Fibroblast of lung (primary cell): ENCODE results near the gene SIRPD. TPM values are rescaled to one million over a fixed set of nuclear protein-coding genes. Genes with fewer than 3 reads are reported as not detected.

Experiments
- DNase-seq, 2 donors: peaks; one replicate each; pipeline versions ENCODE4 v3.0.0 to v3.0.0-alpha.2; 2010; ENCODE audit warnings: low read depth in 2 of 2
- H2AFZ ChIP-seq: 2 replicates; pipeline ENCODE4 v1.5.1; 2012; ENCODE audit warnings: low read length, control low read depth, inconsistent platforms
- H3K27ac ChIP-seq: 2 replicates; pipeline ENCODE4 v1.5.1; 2011; ENCODE audit warnings: low read length, control low read depth; ENCODE audit not compliant: insufficient read depth
- H3K27me3 ChIP-seq: 2 replicates; pipeline ENCODE4 v1.5.1; 2011; ENCODE audit warnings: mild to moderate bottlenecking, low read length; ENCODE audit not compliant: control insufficient read depth, insufficient read depth
- H3K36me3 ChIP-seq: 2 replicates; pipeline ENCODE4 v1.5.1; 2011; ENCODE audit warnings: low read length; ENCODE audit not compliant: control insufficient read depth, insufficient read depth
- H3K4me1 ChIP-seq: 2 replicates; pipeline ENCODE4 v1.5.1; 2011; ENCODE audit warnings: low read length; ENCODE audit not compliant: control insufficient read depth, insufficient read depth; ENCODE audit errors: extremely low read depth
- H3K4me2 ChIP-seq: 2 replicates; pipeline ENCODE4 v1.5.1; 2011; ENCODE audit warnings: low read length, control low read depth; ENCODE audit not compliant: insufficient read depth; ENCODE audit errors: extremely low read depth
- H3K4me3 ChIP-seq, 4 experiments: fragments of 200-600 bp in 1 of 4; sonication (generic) in 1 of 4; replicated peaks in 1 of 4; 2 replicates each; pipeline ENCODE4 v1.5.1; 2011 to 2016; ENCODE audit warnings: low read length in 4 of 4, low read depth in 3 of 4, mild to moderate bottlenecking in 3 of 4, control low read depth in 2 of 4, inconsistent platforms in 1 of 4, mixed read lengths in 1 of 4; ENCODE audit not compliant: insufficient read depth in 1 of 4; ENCODE audit errors: control extremely low read depth in 1 of 4
- H3K79me2 ChIP-seq: 2 replicates; pipeline ENCODE4 v1.5.1; 2012; ENCODE audit warnings: mild to moderate bottlenecking, low read length, inconsistent platforms; ENCODE audit not compliant: control insufficient read depth, insufficient read depth
- H3K9ac ChIP-seq: 2 replicates; pipeline ENCODE4 v1.5.1; 2011; ENCODE audit warnings: mild to moderate bottlenecking, low read length, control low read depth; ENCODE audit not compliant: insufficient read depth
- H3K9me3 ChIP-seq: 2 replicates; pipeline ENCODE4 v1.5.1; 2012; ENCODE audit warnings: low read depth, low read length; ENCODE audit not compliant: control insufficient read depth, insufficient read depth
- H4K20me1 ChIP-seq: 2 replicates; pipeline ENCODE4 v1.5.1; 2011; ENCODE audit warnings: low read length; ENCODE audit not compliant: control insufficient read depth, insufficient read depth; ENCODE audit errors: extremely low read depth
- CTCF ChIP-seq, 2 donors: IDR thresholded peaks in 1 of 2; conservative IDR thresholded peaks in 1 of 2; 1 replicate in 1 of 2; 2 replicates in 1 of 2; pipeline ENCODE4 v1.5.1; 2011 to 2012; ENCODE audit warnings: low read length in 2 of 2, control low read depth in 1 of 2, inconsistent platforms in 1 of 2, low read depth in 1 of 2, mild to moderate bottlenecking in 1 of 2
- EZH2 ChIP-seq: IDR thresholded peaks from 2 replicates; pipeline ENCODE4 v1.5.1; 2012; ENCODE audit warnings: low read length, control low read depth, mild to moderate bottlenecking; ENCODE audit errors: missing control alignments
- polyA plus RNA-seq, 2 donors: library from polyadenylated mRNA; depleted of rRNA in 1 of 2; stranded (reverse) in 1 of 2; unstranded in 1 of 2; fragments of >200 nt; gene quantifications; 2 replicates each; pipeline ENCODE4 v1.2.1, GENCODE V29; 2011 to 2012; ENCODE audit warnings: missing spikeins in 1 of 2
- total RNA-seq: library from RNA; depleted of rRNA; stranded (reverse); fragments of >200 nt; gene quantifications from 2 replicates; pipeline ENCODE4 v1.2.1, GENCODE V29; 2014

SIRPD gene
- total and polyA plus RNA-seq, 2 donors (not counting 1 experiment from before 2014, with no cell fraction given): not detected

GRCh38 chr20:1588533-1589460, 31.3 kb upstream of the SIRPD start:
- no peaks in the 10 kb centered on the region for H3K27me3 ChIP-seq
- H3K4me1 ChIP-seq: no peaks in the 10 kb centered on the region
- H3K9me3 ChIP-seq: no peaks in the 10 kb centered on the region
- TF ChIP-seq CTCF (conservative IDR thresholded peaks at IDR 0.05 in 1 of 2, IDR thresholded peaks at IDR 0.05 in 1 of 2; ENCODE audit: low read depth in 1 of 2, low read length in 2 of 2): no peak
- no peak for TF ChIP-seq EZH2
- H2AFZ ChIP-seq: no peak overlapping the region
- no peak overlapping the region for H3K4me2 ChIP-seq
- H3K79me2 ChIP-seq: no peaks in the 10 kb centered on the region
- H3K27ac ChIP-seq: no peak overlapping the region
- no peak overlapping the region for H3K4me3 ChIP-seq
- H4K20me1 ChIP-seq: no peaks in the 10 kb centered on the region
- no peak for DNase-seq
- H3K9ac ChIP-seq: no peak overlapping the region
- no peaks in the 10 kb centered on the region for H3K36me3 ChIP-seq

DNA sequence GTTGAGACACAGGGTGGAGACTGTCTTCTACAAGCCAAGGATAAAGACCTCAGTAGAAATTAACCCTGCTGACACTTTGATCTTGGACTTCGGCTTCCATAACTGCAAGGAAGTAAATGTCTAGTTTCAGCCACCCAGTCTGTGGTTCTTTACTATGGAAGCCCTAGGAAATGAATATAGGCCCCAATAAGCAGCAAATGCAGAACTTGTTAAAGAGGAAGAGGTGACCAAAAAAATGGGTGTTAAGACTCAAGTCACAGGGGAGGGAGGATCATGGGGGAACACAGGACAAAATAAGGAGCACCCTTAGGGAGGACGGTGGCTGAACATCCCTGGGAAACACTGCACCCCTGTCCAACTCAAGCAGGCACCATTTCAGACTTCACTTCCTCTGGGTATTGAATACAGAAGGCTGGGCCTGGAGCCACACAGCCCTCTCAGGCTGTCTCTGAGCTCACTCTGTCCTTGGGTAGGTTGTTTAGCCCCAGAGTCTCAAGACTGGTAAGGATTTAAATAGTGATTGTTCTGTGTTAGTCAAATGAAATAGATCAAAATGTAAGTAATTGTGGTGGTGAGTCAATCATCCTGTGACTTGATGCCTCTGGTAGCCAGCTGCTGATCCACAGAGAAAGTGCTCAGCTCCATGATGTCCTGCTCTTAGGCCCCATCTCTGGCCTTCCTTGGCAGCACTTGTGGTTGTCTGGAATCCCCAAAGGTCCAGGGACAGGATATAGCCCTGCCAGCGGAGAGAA, 30.5 kb upstream of the SIRPD start:
- H4K20me1 ChIP-seq: no peaks in the 10 kb centered on the region

More for the DNA sequence above, 30.5 kb upstream of the SIRPD start:
- Histone ChIP-seq H3K27me3 (no peaks in the 10 kb centered on the region), H2AFZ (no peak overlapping the region), H3K79me2 (no peaks in the 10 kb centered on the region), H3K4me1 (no peaks in the 10 kb centered on the region), H3K36me3 (no peaks in the 10 kb centered on the region), H3K27ac (no peak overlapping the region), H3K9me3 (no peaks in the 10 kb centered on the region), H3K4me2 (no peak overlapping the region), H3K4me3 (no peak overlapping the region), H3K9ac (no peak overlapping the region)
- TF ChIP-seq CTCF (conservative IDR thresholded peaks at IDR 0.05 in 1 of 2, IDR thresholded peaks at IDR 0.05 in 1 of 2; ENCODE audit: low read depth in 1 of 2, low read length in 2 of 2) (no peak), EZH2 (no peak)
- no peak for DNase-seq
